ENCODE measurements around the gene DCC. TPM values are rescaled to one million over a fixed set of nuclear protein-coding genes. Genes with fewer than 3 reads are reported as not detected.

The DCC gene
- polyA plus RNA-seq, 1 of the 3 experiments (the other 2 are of a cell fraction): 0.20 TPM

DNA sequence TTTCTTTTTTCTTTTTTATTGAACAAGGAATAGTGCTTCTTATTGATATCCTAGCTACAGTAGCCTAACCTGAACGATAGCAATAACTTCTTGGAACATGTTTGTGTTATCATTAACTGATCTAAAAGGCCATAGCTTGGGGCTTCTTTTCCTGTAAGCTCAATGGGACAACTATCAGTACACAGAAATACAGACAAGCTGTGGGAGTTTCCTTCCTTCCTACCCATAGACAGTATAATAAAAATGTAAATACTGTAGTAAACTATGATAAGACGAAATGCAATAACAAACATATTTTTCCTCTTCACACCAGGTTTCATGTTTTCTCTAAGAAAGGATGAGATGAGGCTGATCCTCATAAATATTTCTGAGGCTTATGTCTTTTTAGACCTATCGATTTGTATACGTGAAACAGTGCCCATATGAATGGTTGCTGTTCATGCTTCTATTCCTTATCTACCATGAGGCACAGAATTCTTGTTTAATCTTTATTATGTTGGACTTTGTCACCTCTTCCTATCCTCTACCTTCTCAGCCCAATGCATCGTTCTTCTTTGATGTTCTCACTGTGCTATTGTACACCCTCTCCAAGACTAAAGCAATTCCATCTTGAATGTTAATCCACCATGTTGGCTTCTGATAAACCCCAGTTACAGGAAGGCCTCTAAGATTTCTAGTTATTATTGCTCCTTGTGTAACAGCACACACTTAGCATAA is 361.4 kb downstream of the DCC start:
- ChIA-PET CTCF (no interaction called here), POLR2A (no interaction called here)
- TF ChIP-seq CHD2 (IDR thresholded peaks at IDR 0.05; ENCODE audit: low read length, partially characterized antibody): no peak
- TF ChIP-seq, protein P1, sequence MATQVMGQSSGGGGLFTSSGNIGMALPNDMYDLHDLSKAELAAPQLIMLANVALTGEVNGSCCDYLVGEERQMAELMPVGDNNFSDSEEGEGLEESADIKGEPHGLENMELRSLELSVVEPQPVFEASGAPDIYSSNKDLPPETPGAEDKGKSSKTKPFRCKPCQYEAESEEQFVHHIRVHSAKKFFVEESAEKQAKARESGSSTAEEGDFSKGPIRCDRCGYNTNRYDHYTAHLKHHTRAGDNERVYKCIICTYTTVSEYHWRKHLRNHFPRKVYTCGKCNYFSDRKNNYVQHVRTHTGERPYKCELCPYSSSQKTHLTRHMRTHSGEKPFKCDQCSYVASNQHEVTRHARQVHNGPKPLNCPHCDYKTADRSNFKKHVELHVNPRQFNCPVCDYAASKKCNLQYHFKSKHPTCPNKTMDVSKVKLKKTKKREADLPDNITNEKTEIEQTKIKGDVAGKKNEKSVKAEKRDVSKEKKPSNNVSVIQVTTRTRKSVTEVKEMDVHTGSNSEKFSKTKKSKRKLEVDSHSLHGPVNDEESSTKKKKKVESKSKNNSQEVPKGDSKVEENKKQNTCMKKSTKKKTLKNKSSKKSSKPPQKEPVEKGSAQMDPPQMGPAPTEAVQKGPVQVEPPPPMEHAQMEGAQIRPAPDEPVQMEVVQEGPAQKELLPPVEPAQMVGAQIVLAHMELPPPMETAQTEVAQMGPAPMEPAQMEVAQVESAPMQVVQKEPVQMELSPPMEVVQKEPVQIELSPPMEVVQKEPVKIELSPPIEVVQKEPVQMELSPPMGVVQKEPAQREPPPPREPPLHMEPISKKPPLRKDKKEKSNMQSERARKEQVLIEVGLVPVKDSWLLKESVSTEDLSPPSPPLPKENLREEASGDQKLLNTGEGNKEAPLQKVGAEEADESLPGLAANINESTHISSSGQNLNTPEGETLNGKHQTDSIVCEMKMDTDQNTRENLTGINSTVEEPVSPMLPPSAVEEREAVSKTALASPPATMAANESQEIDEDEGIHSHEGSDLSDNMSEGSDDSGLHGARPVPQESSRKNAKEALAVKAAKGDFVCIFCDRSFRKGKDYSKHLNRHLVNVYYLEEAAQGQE (IDR thresholded peaks at IDR 0.05; ENCODE audit: low read depth, low read length): no peak
- TF ChIP-seq TCF12 (IDR thresholded peaks at IDR 0.05): no peak
- TF ChIP-seq GABPA (IDR thresholded peaks at IDR 0.05; ENCODE audit: low read depth): no peak
- TF ChIP-seq JUND (IDR thresholded peaks at IDR 0.05): no peak
- no peak for TF ChIP-seq FOSL2 (IDR thresholded peaks at IDR 0.05; ENCODE audit: borderline replicate concordance, low read depth)
- no peak for TF ChIP-seq YY1 (IDR thresholded peaks at IDR 0.05; ENCODE audit: low read depth)
- no peak for TF ChIP-seq RCOR1 (IDR thresholded peaks at IDR 0.05; ENCODE audit: low read length)
- no peak for TF ChIP-seq TEAD4 (IDR thresholded peaks at IDR 0.05; ENCODE audit: borderline replicate concordance, insufficient read depth)
- TF ChIP-seq FOXM1 (IDR thresholded peaks at IDR 0.05; ENCODE audit: low read depth): no peak
- TF ChIP-seq RAD21 (IDR thresholded peaks at IDR 0.05; ENCODE audit: low read length): no peak
- TF ChIP-seq, protein P2, sequence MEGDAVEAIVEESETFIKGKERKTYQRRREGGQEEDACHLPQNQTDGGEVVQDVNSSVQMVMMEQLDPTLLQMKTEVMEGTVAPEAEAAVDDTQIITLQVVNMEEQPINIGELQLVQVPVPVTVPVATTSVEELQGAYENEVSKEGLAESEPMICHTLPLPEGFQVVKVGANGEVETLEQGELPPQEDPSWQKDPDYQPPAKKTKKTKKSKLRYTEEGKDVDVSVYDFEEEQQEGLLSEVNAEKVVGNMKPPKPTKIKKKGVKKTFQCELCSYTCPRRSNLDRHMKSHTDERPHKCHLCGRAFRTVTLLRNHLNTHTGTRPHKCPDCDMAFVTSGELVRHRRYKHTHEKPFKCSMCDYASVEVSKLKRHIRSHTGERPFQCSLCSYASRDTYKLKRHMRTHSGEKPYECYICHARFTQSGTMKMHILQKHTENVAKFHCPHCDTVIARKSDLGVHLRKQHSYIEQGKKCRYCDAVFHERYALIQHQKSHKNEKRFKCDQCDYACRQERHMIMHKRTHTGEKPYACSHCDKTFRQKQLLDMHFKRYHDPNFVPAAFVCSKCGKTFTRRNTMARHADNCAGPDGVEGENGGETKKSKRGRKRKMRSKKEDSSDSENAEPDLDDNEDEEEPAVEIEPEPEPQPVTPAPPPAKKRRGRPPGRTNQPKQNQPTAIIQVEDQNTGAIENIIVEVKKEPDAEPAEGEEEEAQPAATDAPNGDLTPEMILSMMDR (IDR thresholded peaks at IDR 0.05): no peak
- no peak for TF ChIP-seq NFIC (IDR thresholded peaks at IDR 0.05; ENCODE audit: borderline replicate concordance)
- TF ChIP-seq ELF1 (IDR thresholded peaks at IDR 0.05): no peak
- peaks cover 0 to 5% of the 10 kb centered on the region in 2 experiments; a peak in 2 of 4 replicates for H3K4me1 ChIP-seq (ENCODE audit: control insufficient read depth in 1 of 2, insufficient read depth in 2 of 2, low read depth in 1 of 2, low read length in 1 of 2)
- H3K27ac ChIP-seq (ENCODE audit: low read depth in 2 of 2, low read length in 1 of 2): no peak overlapping the region; a peak in 1 of 4 replicates
- H2AFZ ChIP-seq (ENCODE audit: low read depth): no peak overlapping the region
- no peak overlapping the region for H3K4me2 ChIP-seq
- DNase-seq: peak; percentile 3
- H3K9ac ChIP-seq: no peak overlapping the region
- H3K4me3 ChIP-seq (ENCODE audit: low read depth in 2 of 2, low read length in 1 of 2): no peak overlapping the region
- H3K79me2 ChIP-seq (ENCODE audit: insufficient read depth): no peaks in the 10 kb centered on the region
- H3K9me2 ChIP-seq: no peaks in the 10 kb centered on the region
- WGBS (ENCODE audit: low lambda C conversion rate): 29% methylated on average over 5 of the region's 5 CpGs
- no peaks in the 10 kb centered on the region for H3K27me3 ChIP-seq (ENCODE audit: insufficient read depth)
- H4K20me1 ChIP-seq (ENCODE audit: insufficient read depth): no peaks in the 10 kb centered on the region
- no peaks in the 10 kb centered on the region for H3K36me3 ChIP-seq (replicated peaks in 1 of 2; ENCODE audit: control insufficient read depth in 1 of 2, insufficient read depth in 2 of 2, low read length in 1 of 2)
- H3K9me3 ChIP-seq: no peaks in the 10 kb centered on the region
- no peaks in the 10 kb centered on the region for H3F3A ChIP-seq (replicated peaks; ENCODE audit: insufficient read depth)
